Measurements from ENCODE around the gene MAML3.

MAML3 gene

DNA sequence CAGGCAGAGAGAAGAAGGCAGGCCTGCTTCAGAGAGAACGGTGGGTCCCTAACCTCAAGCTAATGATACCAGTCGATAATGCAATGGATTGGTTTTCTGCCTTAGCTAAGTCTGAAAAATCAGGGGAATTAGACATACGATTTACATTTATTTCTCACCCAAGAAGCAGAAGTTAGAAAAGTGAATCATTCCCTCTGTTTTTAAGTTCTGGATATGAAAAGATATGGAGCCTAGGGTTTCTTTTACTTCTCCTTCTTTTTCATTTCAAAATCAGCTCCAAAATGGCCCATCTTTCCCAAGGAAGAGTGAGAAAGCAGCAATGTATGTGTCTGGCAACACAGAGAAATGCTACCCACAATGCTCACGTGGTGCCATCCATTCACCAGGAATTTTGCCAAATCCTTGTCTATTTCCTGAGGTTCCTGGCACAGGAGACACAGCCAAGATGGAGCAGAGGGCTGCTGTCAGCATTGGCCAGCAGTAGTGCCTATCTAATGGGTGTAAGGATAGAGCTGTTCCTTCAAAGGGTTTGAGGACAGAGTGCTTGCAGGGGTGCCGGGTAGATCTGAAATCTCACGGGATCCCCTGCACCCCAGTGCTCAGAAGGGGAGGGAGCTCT lies 231.5 kb downstream of the MAML3 start:
- DNase-seq (ENCODE audit: low read depth in 2 of 2), result no peak

- no peak for DNase-seq (ENCODE audit: low read depth in 2 of 2)
These were observed 232.4 kb downstream of the MAML3 start for GRCh38 chr4:139921429-139922184.

- no peak for DNase-seq (ENCODE audit: low read depth in 2 of 2)
These were observed 233.4 kb downstream of the MAML3 start for GRCh38 chr4:139920486-139921002.

- DNase-seq (ENCODE audit: low read depth in 2 of 2), result no peak
These were observed 234.5 kb downstream of the MAML3 start for GRCh38 chr4:139919521-139919920.

DNA sequence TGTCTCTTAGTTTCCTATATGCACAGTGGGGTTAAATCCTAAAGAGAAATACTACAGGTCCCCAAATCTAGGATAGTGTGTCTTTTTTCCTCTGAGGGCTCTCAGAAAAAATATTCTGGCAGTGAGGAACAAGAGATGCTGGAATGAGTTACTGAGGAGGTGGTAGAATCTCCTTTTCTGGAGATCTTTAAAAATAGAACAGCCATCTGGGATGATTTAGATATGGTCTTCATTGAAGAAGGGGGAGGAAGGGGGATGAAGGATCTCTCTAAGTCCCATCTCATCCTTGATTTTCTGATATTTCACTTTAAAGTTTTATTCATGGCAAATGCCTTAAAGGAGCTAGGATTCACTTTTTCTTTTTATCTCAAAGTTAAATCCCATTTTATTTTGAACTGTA lies 235.0 kb downstream of the MAML3 start:
- no peak for DNase-seq (ENCODE audit: low read depth in 2 of 2)

- no peak for DNase-seq (ENCODE audit: low read depth in 2 of 2)
These were observed 235.4 kb downstream of the MAML3 start for GRCh38 chr4:139918591-139918990.

GRCh38 chr4:139917896-139918295 lies 236.1 kb downstream of the MAML3 start:
- DNase-seq (ENCODE audit: low read depth in 2 of 2), result no peak

GRCh38 chr4:139916041-139916440 lies 237.9 kb downstream of the MAML3 start:
- DNase-seq (ENCODE audit: low read depth in 2 of 2), result no peak

- DNase-seq (ENCODE audit: low read depth in 2 of 2), result no peak
These were observed 238.9 kb downstream of the MAML3 start for GRCh38 chr4:139915037-139915436.

DNA sequence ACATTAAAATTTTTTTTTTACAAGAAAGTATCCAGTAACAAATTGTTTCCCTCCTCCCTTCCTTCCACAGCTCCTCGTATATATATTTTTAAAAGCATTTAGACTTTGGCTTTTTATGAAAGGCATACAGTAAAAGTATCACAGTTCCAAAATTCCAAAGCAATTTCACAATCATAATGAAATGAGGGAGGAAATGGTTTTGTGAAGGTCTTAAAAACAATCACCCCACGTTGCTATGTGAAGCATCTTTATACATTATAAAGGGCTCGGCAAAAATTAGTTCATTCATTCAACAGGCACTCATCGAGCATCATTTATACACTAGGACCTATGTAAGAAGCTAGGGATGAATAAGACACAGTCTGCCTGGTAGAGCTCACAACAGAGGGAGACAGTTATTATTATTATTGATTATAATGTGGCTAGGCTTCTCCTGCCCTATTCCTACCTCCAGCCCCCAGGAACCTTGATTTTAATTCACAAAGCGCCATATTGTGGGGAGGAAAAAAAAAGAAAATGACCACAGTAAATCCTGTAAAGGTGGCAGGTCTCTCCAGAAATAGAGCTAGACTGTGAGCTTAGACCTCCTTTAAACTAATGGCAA lies 239.9 kb downstream of the MAML3 start:
- DNase-seq (ENCODE audit: low read depth in 2 of 2), result no peak

- DNase-seq (ENCODE audit: low read depth in 2 of 2), result no peak
These were observed 240.5 kb downstream of the MAML3 start for GRCh38 chr4:139913398-139913990.

DNA sequence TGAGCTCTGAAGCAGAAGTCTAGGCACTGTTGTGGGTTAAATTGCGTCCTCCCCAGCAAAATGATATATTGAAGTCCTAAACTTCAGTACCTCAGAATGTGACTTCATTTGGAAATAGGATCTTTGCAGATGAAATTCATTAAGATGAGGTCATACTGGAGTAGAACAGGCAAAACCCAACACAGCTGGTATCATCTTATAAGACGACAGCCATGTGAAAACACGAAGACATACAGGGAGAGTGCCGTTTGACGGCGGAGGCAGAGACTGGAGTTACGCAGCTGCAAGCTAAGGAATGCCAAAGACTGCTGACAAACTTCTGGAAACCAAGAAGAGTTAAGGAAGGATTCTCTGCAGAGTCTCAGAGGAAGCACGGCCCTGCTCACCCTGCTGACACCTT lies 241.5 kb downstream of the MAML3 start:
- DNase-seq (ENCODE audit: low read depth in 2 of 2), result no peak

DNA sequence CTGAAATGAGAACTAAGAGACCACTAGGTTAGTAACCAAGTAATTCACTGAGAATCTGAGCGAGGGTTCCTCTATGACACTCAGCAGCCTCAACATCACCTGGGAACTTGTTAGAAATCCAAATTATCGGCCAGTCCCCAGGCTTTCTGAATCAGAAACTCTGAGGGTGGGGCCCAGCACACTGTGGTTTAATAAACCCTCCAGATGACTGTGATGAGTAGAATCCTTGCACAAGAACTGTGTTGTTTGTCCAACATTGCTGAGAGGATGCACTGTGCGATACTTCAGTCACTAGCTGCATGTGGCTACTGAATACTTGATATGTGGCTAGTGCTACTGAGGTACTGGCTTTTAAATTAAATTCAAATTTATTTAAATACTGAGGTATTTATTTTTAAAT lies 243.9 kb downstream of the MAML3 start:
- DNase-seq (ENCODE audit: low read depth in 2 of 2), result no peak

- no peak for DNase-seq (ENCODE audit: low read depth in 2 of 2)
These were observed 245.1 kb downstream of the MAML3 start for GRCh38 chr4:139908636-139909437.

DNA sequence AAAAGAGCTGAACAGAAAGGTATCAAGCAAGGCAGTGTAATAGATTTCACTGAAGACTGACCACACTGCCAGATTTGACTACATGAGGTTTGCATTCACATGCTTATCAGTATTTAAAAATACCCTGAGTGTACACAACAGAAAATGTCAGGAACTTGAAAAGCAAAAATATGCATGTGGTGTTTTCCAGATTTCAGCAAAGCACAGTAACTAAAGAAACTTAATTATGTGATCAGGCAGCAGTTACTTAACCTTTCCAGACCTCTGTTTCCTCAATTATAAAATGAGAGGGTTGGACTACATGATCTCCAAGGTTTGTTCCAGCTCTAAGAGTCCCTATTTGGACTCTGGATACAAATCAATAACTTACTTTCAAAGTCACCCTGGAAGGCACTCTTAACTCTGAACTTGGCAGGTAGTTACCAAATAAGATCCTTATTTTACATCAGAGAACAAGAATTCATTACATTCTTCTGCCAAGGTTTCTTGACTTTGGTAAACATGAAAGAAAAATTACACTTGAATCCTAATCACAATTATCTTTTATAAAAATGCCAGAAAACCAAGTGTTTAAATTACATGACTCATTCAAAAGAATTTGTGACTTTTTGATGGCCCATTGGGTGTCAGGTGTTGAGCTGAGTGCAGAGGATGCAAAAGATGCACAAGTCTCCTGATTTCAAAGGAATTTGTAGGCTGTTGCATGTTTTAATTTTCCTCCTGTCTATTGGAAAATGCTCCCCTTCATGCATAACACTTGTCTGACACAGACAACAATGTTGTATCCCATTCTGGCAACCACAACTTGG lies 246.8 kb downstream of the MAML3 start:
- no peak for DNase-seq (ENCODE audit: low read depth in 2 of 2)

DNA sequence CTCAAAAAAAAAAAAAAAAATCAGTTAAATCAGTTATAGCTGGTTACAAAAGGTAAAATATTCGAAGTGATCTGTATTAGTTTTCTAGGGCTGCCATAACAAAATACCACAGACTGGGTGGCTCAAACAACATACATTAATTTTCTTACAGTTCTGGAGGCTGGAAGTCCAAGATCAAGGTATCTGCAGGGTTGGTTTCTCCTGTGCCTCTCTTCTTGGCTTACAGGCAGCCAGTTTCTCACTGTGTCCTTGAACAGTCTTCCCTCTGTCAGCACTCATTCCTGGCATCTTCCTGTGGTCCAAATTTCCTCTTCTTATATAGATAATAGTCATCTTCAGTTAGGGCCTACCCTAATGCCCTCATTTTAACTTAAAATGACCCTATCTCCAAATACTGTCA lies 248.5 kb downstream of the MAML3 start:
- no peak for DNase-seq (ENCODE audit: low read depth in 2 of 2)

GRCh38 chr4:139904406-139904805 lies 249.6 kb downstream of the MAML3 start:
- DNase-seq (ENCODE audit: low read depth in 2 of 2), result no peak

- DNase-seq (ENCODE audit: low read depth in 2 of 2), result no peak
These were observed 250.1 kb downstream of the MAML3 start for GRCh38 chr4:139903845-139904244.

DNA sequence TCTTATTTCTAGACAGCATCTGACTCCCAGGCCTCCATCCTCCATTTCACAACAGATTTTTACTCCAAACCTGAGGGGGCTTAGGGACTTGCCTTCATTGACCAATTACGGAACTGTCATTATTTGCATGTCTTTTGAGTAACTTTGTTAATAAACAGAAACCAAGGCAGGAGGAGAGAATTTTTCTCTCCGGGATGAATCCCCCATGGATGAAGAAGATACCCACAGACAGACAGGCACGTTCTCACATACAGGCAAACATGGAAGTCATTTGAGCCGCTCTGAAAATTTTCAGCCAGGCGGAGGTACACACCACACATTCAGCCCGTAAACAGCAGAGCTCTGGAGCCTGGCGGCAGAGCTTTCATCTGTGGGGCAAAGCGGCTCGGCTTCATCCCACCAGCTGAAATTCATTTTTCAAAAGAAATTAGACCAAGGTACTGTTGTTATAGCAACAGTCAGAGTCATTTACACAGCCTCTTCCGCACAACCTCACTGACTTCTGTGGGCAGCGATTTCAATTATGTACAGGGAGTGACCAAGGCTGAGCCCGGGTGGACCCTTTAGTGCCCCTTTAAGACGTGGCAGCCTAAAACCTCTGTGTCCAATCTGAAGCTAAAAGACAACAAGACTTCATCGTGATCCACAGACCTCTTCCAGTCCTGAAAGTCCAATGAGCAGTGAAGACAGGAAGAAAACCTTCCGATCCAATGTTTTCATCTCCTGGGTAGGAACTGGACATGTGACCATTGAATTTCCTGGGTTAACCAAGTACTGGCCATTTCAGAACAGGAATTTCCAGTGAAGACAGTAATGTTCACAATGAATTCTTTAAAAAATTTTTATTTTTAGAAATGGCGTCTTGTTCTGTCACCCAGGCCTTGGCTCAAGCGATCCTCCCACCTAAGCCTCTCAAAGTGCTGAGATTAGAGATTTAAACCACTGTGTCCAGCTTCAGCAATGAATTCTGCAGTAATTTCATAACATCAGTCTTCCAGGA lies 251.4 kb downstream of the MAML3 start:
- no peak for DNase-seq (ENCODE audit: low read depth in 2 of 2)

Measured in stimulated activated CD4-positive, alpha-beta T cell treated with anti-CD3 and anti-CD28 coated beads, Interleukin-1b, Interleukin-23, amount 100 ng/mL, for 1 hour (primary cell).